HG02943 (cell line): ENCODE results near the gene TKT.
"Not testable (repeated sequence)": the region's sequence is repeated elsewhere in the genome, so short reads cannot be mapped to it uniquely, and the experiment has no call there.

ENCODE experiments used
- ATAC-seq: cut with Tn5 transposase; IDR thresholded peaks from one replicate; pipeline ENCODE4 v1.9.1; 2021; ENCODE audit warnings: mild to moderate bottlenecking, low read depth, moderate library complexity; ENCODE audit not compliant: unreplicated experiment

TKT gene

GRCh38 chr3:53260286-53260785, 4.5 kb upstream of the TKT start:
- ATAC-seq = no peak

DNA sequence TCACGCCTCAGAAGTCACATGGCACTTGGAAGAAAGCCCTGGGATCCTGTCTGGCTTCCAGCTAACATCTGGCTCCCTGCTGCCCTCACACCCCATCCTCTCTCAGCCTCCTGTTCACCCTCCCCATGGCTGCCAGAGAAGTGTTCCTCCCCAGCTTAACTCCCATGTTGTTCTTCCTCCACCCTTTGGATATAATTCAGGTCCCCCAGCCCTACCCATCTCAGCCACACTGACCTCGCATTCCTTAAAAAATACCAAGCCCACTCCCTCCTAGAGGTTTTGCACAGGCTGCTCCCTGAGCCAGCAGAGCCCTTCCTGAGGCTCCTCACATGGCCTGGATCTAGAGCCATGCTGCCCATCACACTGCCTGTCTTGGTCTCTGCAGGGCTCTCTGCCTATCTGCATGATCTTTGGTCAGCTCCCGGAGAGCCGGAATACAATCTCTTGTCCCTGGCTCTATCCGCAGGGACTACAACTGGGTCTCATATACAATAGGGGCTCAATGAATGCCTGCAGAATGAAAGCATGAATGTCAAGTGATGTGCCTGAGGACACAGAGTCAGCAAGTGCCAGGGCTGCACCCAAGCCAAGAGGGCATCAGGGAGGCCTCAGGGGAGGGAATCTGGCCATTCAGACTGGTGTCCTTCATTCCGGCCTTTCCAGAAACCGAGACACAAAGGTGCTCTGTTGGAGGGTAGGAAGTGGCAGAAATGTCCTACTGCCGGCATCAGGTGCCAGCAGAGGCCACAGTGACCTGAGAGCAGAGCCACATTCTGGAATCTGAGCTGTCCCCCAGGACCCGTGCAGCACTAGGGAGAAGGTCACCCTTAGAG, 3.8 kb upstream of the TKT start:
- ATAC-seq = no peak

- ATAC-seq = no peak
Observed at GRCh38 chr3:53258600-53259426, 3.0 kb upstream of the TKT start.

- ATAC-seq = no peak
Observed at GRCh38 chr3:53257465-53257864, 1.6 kb upstream of the TKT start.

- no peak for ATAC-seq
Observed at GRCh38 chr3:53256704-53257055, 858 bp upstream of the TKT start.

GRCh38 chr3:53255423-53255774, 423 bp downstream of the TKT start:
- peak; percentile 42 for ATAC-seq

- ATAC-seq = peak; percentile 42
Observed at GRCh38 chr3:53254509-53255422, 1.1 kb downstream of the TKT start.

DNA sequence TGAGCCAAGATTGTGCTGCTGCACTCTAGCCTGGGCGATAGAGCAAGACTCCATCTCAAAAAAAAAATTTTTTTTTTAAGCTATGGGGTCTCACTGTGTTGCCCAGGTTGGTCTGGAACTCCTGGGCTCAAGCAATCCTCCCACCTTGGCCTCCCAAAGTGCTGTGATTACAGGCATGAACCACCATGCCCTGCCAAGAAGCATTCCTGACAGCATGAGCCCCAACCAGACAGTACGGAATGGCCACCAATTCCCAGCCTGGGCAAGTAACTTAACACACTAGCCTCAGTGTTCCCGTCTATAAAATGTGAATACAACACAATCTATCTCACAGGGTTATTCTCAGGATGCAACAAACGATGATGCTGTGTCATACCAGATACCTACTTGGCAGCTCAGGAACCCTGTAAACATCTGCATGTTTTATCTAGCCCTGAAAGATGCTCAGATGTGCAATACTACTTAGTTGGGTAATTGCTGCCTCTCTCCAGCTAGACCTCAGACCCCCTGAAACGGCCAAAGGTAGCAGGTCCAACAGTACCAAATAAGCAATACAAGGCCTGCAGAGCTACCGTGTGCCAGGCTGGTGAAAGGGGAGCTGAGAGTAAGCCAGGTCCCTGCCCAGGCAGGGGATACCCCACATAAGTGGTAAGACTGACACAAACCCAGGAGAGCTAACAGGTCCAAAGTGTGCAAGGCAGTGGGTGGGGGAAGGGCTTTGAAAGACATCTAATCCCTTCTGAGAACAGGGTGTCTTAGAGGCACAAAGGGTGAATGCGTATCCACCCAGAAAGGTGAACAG, 1.9 kb downstream of the TKT start:
- ATAC-seq = no peak

DNA sequence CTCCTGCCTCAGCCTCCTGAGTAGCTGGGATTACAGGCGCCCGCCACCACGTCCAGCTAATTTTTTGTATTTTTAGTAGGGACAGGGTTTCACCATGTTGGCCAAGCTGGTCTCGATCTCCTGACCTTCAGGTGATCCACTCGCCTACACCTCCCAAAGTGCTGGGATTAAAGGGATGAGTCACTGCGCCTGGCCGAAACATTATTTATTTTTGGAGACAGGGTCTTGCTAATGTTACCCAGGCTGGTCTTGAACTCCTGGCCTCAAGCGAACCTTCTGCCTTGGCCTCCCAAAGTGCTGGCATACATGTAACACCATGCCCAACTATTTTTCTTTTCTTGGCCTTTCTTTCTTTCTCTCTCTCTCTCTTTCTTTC, 2.9 kb downstream of the TKT start:
- ATAC-seq = not testable (repeated sequence)

DNA sequence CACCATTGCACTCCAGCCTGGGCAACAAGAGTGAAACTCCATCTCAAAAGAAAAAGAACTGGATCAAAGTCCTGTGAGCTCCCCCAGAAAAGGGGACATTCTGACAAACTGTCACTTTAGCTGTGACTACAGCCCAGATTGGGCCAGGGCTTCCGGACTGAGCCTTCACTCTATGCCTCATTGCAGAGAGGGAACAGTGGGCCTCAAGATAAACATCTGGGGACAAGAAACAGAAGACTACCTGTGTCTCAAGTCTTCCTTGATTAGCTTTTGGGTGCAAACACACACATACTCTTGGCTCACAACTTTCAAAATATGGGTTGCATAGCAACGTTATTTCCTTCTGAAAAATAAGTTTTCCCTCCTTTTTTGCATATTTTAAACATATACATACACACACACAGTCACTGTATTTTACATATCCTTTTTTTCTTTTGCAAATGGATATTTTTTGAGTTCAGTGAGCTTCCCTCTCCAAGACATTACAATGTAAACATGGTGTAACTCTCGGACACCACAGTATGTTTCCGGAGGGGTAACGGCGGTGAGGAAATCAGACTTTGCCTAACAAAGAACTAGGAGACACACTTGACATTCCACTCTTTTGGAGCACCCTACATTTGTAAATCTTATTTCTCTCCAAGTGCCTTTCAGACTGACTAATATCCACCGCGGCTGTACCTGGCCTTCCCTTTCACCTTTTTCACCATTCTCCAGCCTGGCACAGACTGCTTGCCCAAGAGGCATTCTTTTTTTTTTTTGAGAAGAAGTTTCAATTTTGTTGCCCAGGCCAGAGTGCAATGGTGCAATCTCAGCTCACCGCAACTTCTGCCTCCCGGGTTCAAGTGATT, 3.5 kb downstream of the TKT start:
- no peak for ATAC-seq

DNA sequence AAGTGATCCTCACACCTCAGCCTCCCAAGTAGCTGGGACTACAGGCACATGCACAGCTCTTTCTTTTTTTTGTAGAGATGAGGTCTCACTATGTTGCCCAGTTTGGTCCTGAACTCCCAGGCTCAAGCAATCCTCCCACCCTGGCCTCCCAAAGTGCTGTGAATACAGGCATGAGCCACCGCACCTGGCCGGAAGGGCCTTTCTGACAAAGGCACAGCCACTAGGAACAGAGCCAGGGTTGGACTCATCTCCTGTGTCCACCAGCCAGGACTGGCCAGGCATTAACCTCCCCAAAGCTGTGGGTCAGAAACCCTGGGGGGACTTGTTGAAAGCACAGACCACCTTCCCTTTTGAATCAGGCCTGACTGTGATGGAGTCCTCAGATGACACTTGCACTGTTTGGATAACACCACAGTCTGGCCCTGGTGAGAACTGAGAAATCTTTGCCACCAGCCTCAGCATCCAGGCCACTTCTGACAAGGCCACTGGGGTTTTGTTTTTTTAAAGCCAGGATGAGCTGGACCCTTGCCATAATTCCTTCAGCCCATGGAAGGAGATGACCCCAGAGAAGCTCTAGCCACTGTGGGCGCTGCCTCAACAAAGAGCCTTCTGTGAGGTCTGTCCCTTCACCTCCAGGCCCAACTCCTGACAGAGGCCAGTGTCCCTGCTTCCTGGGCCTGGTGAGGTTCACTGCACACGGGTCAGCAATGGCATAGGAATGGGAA, 4.8 kb downstream of the TKT start:
- ATAC-seq = no peak

GRCh38 chr3:53250453-53250852, 5.4 kb downstream of the TKT start:
- ATAC-seq = no peak

- no peak for ATAC-seq
Observed at GRCh38 chr3:53248161-53248560, 7.7 kb downstream of the TKT start.

GRCh38 chr3:53247619-53248018, 8.2 kb downstream of the TKT start:
- ATAC-seq = no peak

GRCh38 chr3:53244271-53244670, 11.6 kb downstream of the TKT start:
- ATAC-seq = no peak

- ATAC-seq = no peak
Observed at GRCh38 chr3:53243785-53244184, 12.0 kb downstream of the TKT start.

DNA sequence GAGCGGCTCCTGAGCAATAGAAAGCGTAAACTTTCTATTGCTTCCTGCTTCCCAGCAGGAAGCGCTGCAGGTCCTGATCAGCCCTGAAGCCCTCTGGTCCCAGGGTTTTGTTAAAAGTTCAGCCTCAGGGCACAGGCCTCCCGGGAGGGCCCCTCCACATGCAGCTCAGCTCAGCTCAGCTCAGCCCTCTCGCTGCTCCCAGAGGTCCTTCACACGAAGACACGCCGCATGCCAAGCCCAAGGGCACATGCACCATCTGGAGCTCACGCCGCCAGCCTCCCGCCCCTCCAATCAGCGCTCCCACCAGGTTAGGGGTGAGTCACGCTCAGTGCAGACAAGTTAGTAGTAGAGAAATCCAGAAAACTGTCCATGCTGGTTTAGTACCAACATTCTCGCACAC, 12.7 kb downstream of the TKT start:
- no peak for ATAC-seq

DNA sequence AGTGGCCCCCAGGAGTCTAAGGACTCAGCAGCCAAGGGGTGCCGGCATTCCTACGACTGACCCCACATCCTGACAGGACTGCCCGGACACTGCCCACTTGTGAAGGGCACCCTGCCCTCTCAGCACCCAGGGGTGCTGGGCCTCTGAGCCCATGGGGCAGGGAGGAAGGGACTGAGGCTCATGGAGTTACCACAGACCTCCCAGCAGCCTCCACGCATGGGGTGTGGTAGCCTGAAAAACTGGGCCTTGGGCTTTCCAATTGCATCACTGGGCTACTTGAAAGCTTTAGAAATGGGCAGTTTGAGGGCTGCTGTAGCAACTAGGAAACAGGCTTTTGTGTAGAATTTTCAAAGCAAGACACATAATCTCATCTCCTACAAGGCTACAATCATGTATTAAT, 13.2 kb downstream of the TKT start:
- ATAC-seq = no peak
